GM19455 (cell line): ENCODE measurements around the gene TMEM247.

Experiments
- ATAC-seq: cut with Tn5 transposase; IDR thresholded peaks from one replicate; pipeline ENCODE4 v1.9.1; 2021; ENCODE audit not compliant: unreplicated experiment

Gene TMEM247

GRCh38 chr2:46479265-46479664 lies at the start of gene TMEM247:
Gene TMEM247, plus strand, starts transcription at chr2:46479565.
- no peak for ATAC-seq

GRCh38 chr2:46430413-46430812 lies 49.0 kb upstream of the TMEM247 start:
- no peak for ATAC-seq

GRCh38 chr2:46430992-46431391 lies 48.4 kb upstream of the TMEM247 start:
- ATAC-seq: no peak

- no peak for ATAC-seq
Measured at GRCh38 chr2:46431481-46432235, 47.7 kb upstream of the TMEM247 start.

GRCh38 chr2:46434851-46435273 lies 44.5 kb upstream of the TMEM247 start:
- ATAC-seq: no peak

- no peak for ATAC-seq
Measured at GRCh38 chr2:46435353-46435752, 44.0 kb upstream of the TMEM247 start.

- ATAC-seq: no peak
Measured at GRCh38 chr2:46435796-46436360, 43.5 kb upstream of the TMEM247 start.

- ATAC-seq: no peak
Measured at GRCh38 chr2:46436800-46437199, 42.6 kb upstream of the TMEM247 start.

- ATAC-seq: no peak
Measured at GRCh38 chr2:46438102-46438501, 41.3 kb upstream of the TMEM247 start.

GRCh38 chr2:46438794-46439193 lies 40.6 kb upstream of the TMEM247 start:
- ATAC-seq: no peak

GRCh38 chr2:46439582-46439981 lies 39.8 kb upstream of the TMEM247 start:
- no peak for ATAC-seq

GRCh38 chr2:46441838-46442712 lies 37.3 kb upstream of the TMEM247 start:
- ATAC-seq: no peak

- no peak for ATAC-seq
Measured at GRCh38 chr2:46444732-46445131, 34.6 kb upstream of the TMEM247 start.

- ATAC-seq: no peak
Measured at GRCh38 chr2:46445556-46445955, 33.8 kb upstream of the TMEM247 start.

- no peak for ATAC-seq
Measured at GRCh38 chr2:46446871-46447568, 32.3 kb upstream of the TMEM247 start.

GRCh38 chr2:46447649-46448048 lies 31.7 kb upstream of the TMEM247 start:
- ATAC-seq: no peak

GRCh38 chr2:46448111-46448510 lies 31.3 kb upstream of the TMEM247 start:
- ATAC-seq: no peak

- no peak for ATAC-seq
Measured at GRCh38 chr2:46448641-46449040, 30.7 kb upstream of the TMEM247 start.

GRCh38 chr2:46449700-46450099 lies 29.7 kb upstream of the TMEM247 start:
- ATAC-seq: no peak

- ATAC-seq: no peak
Measured at GRCh38 chr2:46451131-46451711, 28.1 kb upstream of the TMEM247 start.

GRCh38 chr2:46456789-46457188 lies 22.6 kb upstream of the TMEM247 start:
- ATAC-seq: no peak
